OCI-LY1 (cell line): ENCODE measurements around the gene CEBPG.

ENCODE experiments used
- H2AFZ ChIP-seq: fragments of 200-600 bp; sonication (generic), shearing (Covaris generic); 2 replicates; pipeline ENCODE4 v1.6.0; 2014; ENCODE audit warnings: antibody characterized with exemption, mild to moderate bottlenecking, low read length
- H3F3A ChIP-seq: fragments of 200-600 bp; sonication (generic), shearing (Covaris generic); 2 replicates; pipeline ENCODE4 v1.6.0; 2014; ENCODE audit warnings: mild to moderate bottlenecking, antibody characterized with exemption, low read length, moderate library complexity; ENCODE audit not compliant: insufficient read depth
- H3K27ac ChIP-seq: fragments of 200-600 bp; sonication (generic); 2 replicates; pipeline ENCODE4 v1.5.1; 2014; ENCODE audit warnings: low read length, mixed run types, mild to moderate bottlenecking, low read depth; ENCODE audit not compliant: poor library complexity, severe bottlenecking
- H3K27me3 ChIP-seq: fragments of 200-600 bp; sonication (generic); 2 replicates; pipeline ENCODE4 v1.6.0; 2014; ENCODE audit warnings: antibody characterized with exemption, mild to moderate bottlenecking, low read length, moderate library complexity; ENCODE audit not compliant: insufficient read depth
- H3K36me3 ChIP-seq: fragments of 200-600 bp; sonication (generic); 2 replicates; pipeline ENCODE4 v1.6.1; 2014; ENCODE audit warnings: mild to moderate bottlenecking, antibody characterized with exemption, low read length, moderate library complexity, mixed read lengths; ENCODE audit not compliant: insufficient read depth
- H3K4me1 ChIP-seq: fragments of 200-600 bp; sonication (generic); 2 replicates; pipeline ENCODE4 v1.5.1; 2014; ENCODE audit warnings: mild to moderate bottlenecking, low read length, moderate library complexity; ENCODE audit not compliant: insufficient read depth, severe bottlenecking
- H3K4me2 ChIP-seq: fragments of 200-600 bp; sonication (generic), shearing (Covaris generic); 2 replicates; pipeline ENCODE4 v1.6.1; 2014; ENCODE audit warnings: low read length
- H3K4me3 ChIP-seq: fragments of 200-600 bp; sonication (generic); 2 replicates; pipeline ENCODE4 v1.5.1; 2014; ENCODE audit warnings: low read length, low read depth, mild to moderate bottlenecking, mixed read lengths; ENCODE audit not compliant: poor library complexity, severe bottlenecking
- H3K79me2 ChIP-seq: fragments of 200-600 bp; shearing (Covaris generic); 2 replicates; pipeline ENCODE4 v1.6.1; 2016; ENCODE audit warnings: mixed run types, low read length, mixed read lengths; ENCODE audit not compliant: insufficient read depth
- H3K9ac ChIP-seq: fragments of 200-600 bp; sonication (generic), shearing (Covaris generic); 2 replicates; pipeline ENCODE4 v1.6.1; 2014; ENCODE audit warnings: mild to moderate bottlenecking, low read length, mixed read lengths
- H3K9me2 ChIP-seq: fragments of 200-600 bp; sonication (generic), shearing (Covaris generic); 2 replicates; pipeline ENCODE4 v1.6.1; 2014; ENCODE audit warnings: low read depth, mild to moderate bottlenecking, low read length, mixed read lengths
- H3K9me3 ChIP-seq: fragments of 200-600 bp; shearing (Covaris generic); 2 replicates; pipeline ENCODE4 v1.6.1; 2014; ENCODE audit warnings: low read length, mixed read lengths
- H4K20me1 ChIP-seq: fragments of 200-600 bp; sonication (generic), shearing (Covaris generic); 2 replicates; pipeline ENCODE4 v1.6.0; 2016; ENCODE audit warnings: mild to moderate bottlenecking, low read length; ENCODE audit not compliant: insufficient read depth
- EZH2 ChIP-seq: fragments of 200-600 bp; sonication (generic), shearing (Covaris generic); IDR thresholded peaks from 2 replicates; pipeline ENCODE4 v1.8.0; 2017; ENCODE audit warnings: borderline replicate concordance, mixed run types, mild to moderate bottlenecking, antibody characterized with exemption, low read length, moderate library complexity, mixed read lengths
- TF ChIP-seq, protein P1 (sequence below): fragments of 200-600 bp; sonication (generic), shearing (Covaris generic); IDR thresholded peaks from 2 replicates; pipeline ENCODE4 v1.5.1; 2017; ENCODE audit warnings: mild to moderate bottlenecking, antibody characterized with exemption, low read length, moderate library complexity, mixed read lengths

The CEBPG gene

DNA sequence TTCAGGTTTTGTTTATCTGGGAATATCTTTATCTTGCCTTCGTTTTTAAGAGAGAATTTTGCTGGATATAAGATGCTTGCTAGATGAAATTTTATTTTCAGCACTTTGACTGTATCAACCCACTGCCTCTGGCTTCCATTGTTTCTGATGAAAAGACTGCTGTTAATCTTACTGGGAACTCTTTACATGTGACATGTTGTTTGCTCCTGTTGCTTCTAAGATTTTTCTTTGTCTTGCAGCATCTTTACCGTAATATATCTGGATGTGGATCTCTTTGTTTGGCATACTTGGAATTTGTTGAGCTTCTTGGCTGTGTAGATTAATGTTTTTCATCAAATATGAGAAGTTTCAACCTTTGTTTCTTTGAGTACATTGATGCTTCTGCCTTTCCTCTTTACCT, 18.0 kb upstream of the CEBPG start:
- Histone ChIP-seq H3K4me1 (no peaks in the 10 kb centered on the region), H3K4me3 (no peak overlapping the region), H3K9me3 (peaks cover 5% of the 10 kb centered on the region; the same call in 1 of the 2 replicates), H3K9me2 (no peaks in the 10 kb centered on the region), H2AFZ (no peak overlapping the region), H3K27ac (no peak overlapping the region), H3K9ac (no peak overlapping the region), H3K36me3 (no peaks in the 10 kb centered on the region), H3K4me2 (no peak overlapping the region), H4K20me1 (no peaks in the 10 kb centered on the region), H3K79me2 (no peaks in the 10 kb centered on the region), H3F3A (no peaks in the 10 kb centered on the region), H3K27me3 (0 out of 2 replicates have a peak, but pooled peaks cover 5% of the 10 kb centered on the region)
- TF ChIP-seq, protein P1, sequence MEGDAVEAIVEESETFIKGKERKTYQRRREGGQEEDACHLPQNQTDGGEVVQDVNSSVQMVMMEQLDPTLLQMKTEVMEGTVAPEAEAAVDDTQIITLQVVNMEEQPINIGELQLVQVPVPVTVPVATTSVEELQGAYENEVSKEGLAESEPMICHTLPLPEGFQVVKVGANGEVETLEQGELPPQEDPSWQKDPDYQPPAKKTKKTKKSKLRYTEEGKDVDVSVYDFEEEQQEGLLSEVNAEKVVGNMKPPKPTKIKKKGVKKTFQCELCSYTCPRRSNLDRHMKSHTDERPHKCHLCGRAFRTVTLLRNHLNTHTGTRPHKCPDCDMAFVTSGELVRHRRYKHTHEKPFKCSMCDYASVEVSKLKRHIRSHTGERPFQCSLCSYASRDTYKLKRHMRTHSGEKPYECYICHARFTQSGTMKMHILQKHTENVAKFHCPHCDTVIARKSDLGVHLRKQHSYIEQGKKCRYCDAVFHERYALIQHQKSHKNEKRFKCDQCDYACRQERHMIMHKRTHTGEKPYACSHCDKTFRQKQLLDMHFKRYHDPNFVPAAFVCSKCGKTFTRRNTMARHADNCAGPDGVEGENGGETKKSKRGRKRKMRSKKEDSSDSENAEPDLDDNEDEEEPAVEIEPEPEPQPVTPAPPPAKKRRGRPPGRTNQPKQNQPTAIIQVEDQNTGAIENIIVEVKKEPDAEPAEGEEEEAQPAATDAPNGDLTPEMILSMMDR: no peak
- no peak for TF ChIP-seq EZH2

DNA sequence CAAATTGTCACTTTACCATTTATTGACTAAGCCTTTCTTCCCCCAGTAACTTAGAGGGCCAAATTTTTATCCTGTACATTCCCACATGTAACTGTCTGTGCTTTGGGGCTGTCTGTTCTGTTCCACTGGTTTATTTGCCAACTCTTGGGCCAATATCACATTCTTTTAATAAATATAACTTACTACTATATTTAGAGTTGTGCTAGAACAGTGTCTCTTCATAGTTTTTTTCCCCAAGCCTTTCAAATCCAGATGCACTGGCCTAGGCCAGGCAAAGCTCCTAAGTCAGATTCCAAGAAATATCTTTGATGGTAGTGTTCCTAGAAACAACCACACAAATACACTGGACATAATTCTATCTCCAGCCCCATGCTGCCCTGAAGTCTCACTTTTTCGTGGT, 16.0 kb upstream of the CEBPG start:
- no peak for TF ChIP-seq EZH2
- TF ChIP-seq, protein P1: no peak
- Histone ChIP-seq H3K9me3 (peaks cover 5% of the 10 kb centered on the region; the same call in 1 of the 2 replicates), H3K27ac (no peak overlapping the region), H2AFZ (no peak overlapping the region), H3F3A (no peaks in the 10 kb centered on the region), H3K9ac (no peak overlapping the region), H3K4me3 (no peak overlapping the region), H3K36me3 (no peaks in the 10 kb centered on the region), H4K20me1 (no peaks in the 10 kb centered on the region), H3K79me2 (no peaks in the 10 kb centered on the region), H3K4me2 (no peak overlapping the region), H3K4me1 (no peaks in the 10 kb centered on the region), H3K9me2 (no peaks in the 10 kb centered on the region), H3K27me3 (0 out of 2 replicates have a peak, but pooled peaks cover 5% of the 10 kb centered on the region)

DNA sequence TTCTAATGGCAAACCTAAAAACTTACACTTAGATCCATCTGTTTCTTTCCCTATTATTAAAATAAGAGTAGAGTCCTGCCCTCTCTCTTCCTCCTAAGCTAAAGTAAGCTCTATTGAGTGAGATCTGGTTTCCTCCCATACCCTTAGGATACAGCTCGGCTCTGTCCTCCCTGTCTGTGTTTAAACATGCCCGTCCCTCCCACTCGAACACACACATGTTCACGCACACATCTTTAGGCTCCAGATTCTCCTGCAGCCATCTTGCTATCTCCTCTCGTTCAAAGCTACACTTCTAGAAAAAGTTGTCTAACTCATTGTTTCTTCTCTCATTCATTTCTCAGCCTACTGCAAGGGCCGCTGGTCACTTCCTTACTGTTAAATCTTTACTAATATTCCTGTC, 15.1 kb upstream of the CEBPG start:
- H3K36me3 ChIP-seq: no peaks in the 10 kb centered on the region
- H3K79me2 ChIP-seq: no peaks in the 10 kb centered on the region
- no peak overlapping the region for H3K4me3 ChIP-seq
- no peak overlapping the region for H2AFZ ChIP-seq
- no peak overlapping the region for H3K4me2 ChIP-seq
- no peak overlapping the region for H3K27ac ChIP-seq
- no peaks in the 10 kb centered on the region for H4K20me1 ChIP-seq
- 0 out of 2 replicates have a peak, but pooled peaks cover 5% of the 10 kb centered on the region for H3K27me3 ChIP-seq
- no peak for TF ChIP-seq EZH2
- TF ChIP-seq, protein P1: no peak
- H3K4me1 ChIP-seq: no peaks in the 10 kb centered on the region
- H3F3A ChIP-seq: no peaks in the 10 kb centered on the region
- no peak overlapping the region for H3K9ac ChIP-seq
- no peaks in the 10 kb centered on the region for H3K9me2 ChIP-seq
- peaks cover 5% of the 10 kb centered on the region; the same call in 1 of the 2 replicates for H3K9me3 ChIP-seq
